PC-3 (cell line): ENCODE results near the gene NUBPL.

ENCODE experiments used
- EZH2 ChIP-seq: fragments of 300-600 bp; sonication (generic); IDR thresholded peaks from one replicate; pipeline ENCODE4 v1.6.1; 2017; ENCODE audit warnings: antibody characterized with exemption, mild to moderate bottlenecking, low read length; ENCODE audit not compliant: unreplicated experiment
- TF ChIP-seq, protein P1 (sequence below): fragments of 300-600 bp; sonication (generic); conservative IDR thresholded peaks from 2 replicates; pipeline ENCODE4 v1.5.1; 2017; ENCODE audit warnings: antibody characterized with exemption, low read depth, mild to moderate bottlenecking, low read length

DNA sequence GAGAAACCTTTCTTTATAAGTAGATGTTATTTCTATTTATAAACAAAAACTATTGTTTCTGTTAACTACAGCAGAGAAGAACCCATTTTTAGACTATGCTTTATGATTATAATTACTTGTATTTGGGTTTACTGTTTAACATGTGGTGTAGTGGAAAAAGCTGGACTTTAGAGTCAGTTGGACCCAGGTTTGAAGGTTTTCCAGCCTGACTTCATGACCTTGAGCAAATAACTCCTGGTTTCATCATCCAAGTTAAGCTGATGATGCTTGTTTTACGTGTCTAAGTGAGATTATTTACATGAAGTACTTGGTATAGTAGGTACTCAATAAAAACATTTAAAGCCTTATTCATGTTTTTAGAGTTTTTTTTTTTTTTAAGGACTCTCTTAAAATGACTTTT lies 294.1 kb downstream of the NUBPL start:
- TF ChIP-seq, protein P1, sequence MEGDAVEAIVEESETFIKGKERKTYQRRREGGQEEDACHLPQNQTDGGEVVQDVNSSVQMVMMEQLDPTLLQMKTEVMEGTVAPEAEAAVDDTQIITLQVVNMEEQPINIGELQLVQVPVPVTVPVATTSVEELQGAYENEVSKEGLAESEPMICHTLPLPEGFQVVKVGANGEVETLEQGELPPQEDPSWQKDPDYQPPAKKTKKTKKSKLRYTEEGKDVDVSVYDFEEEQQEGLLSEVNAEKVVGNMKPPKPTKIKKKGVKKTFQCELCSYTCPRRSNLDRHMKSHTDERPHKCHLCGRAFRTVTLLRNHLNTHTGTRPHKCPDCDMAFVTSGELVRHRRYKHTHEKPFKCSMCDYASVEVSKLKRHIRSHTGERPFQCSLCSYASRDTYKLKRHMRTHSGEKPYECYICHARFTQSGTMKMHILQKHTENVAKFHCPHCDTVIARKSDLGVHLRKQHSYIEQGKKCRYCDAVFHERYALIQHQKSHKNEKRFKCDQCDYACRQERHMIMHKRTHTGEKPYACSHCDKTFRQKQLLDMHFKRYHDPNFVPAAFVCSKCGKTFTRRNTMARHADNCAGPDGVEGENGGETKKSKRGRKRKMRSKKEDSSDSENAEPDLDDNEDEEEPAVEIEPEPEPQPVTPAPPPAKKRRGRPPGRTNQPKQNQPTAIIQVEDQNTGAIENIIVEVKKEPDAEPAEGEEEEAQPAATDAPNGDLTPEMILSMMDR = no peak
- no peak for TF ChIP-seq EZH2
